CD4-positive, alpha-beta T cell treated with Interferon alpha-2 for 1 hour (primary cell): Measurements from ENCODE around the gene SLC6A16.
"Not testable (repeated sequence)": the region's sequence is repeated elsewhere in the genome, so short reads cannot be mapped to it uniquely, and the experiment has no call there.

Experiments used
- DNase-seq, 2 donors: peaks; one replicate each; pipeline ENCODE4 v3.0.0-alpha.2; 2020 to 2022

SLC6A16 gene

GRCh38 chr19:49324801-49325576, at the start of gene SLC6A16:
TSS of gene SLC6A16 (minus strand) at chr19:49325191. CDS start at chr19:49311347, 13,844 bp downstream.
- no peak for DNase-seq

- DNase-seq = not testable (repeated sequence)
Measured at GRCh38 chr19:49373174-49373573, 48.2 kb upstream of the SLC6A16 start.

- DNase-seq = no peak
Measured at GRCh38 chr19:49371184-49371583, 46.2 kb upstream of the SLC6A16 start.

- no peak for DNase-seq
Measured at GRCh38 chr19:49368711-49369358, 43.8 kb upstream of the SLC6A16 start.

- DNase-seq = no peak
Measured at GRCh38 chr19:49366110-49366509, 41.1 kb upstream of the SLC6A16 start.

GRCh38 chr19:49364083-49364737, 39.2 kb upstream of the SLC6A16 start:
- DNase-seq = no peak

GRCh38 chr19:49363268-49364082, 38.5 kb upstream of the SLC6A16 start, which contains the start of gene DKKL1:
TSS of gene DKKL1 (plus strand) at chr19:49363877. CDS start at chr19:49363999, 122 bp downstream.
- peak; percentile 75 to 87 for DNase-seq

- DNase-seq = no peak
Measured at GRCh38 chr19:49362929-49363267, 37.9 kb upstream of the SLC6A16 start.

GRCh38 chr19:49362048-49362928, 37.3 kb upstream of the SLC6A16 start, which contains the start of gene TEAD2:
TSS of gene TEAD2 (minus strand) at chr19:49362416. CDS start at chr19:49360075, 2,341 bp downstream.
- no peak for DNase-seq

GRCh38 chr19:49361438-49362047, 36.6 kb upstream of the SLC6A16 start:
- DNase-seq = peak in 1 of 2 donors; percentile 21

- no peak for DNase-seq
Measured at GRCh38 chr19:49359851-49360820, 35.1 kb upstream of the SLC6A16 start.

GRCh38 chr19:49357186-49357585, 32.2 kb upstream of the SLC6A16 start:
- DNase-seq = no peak

- no peak for DNase-seq
Measured at GRCh38 chr19:49356382-49356781, 31.4 kb upstream of the SLC6A16 start.

GRCh38 chr19:49355909-49356353, 30.9 kb upstream of the SLC6A16 start:
- DNase-seq = no peak

- no peak for DNase-seq
Measured at GRCh38 chr19:49349567-49349966, 24.6 kb upstream of the SLC6A16 start.

GRCh38 chr19:49348305-49349189, 23.6 kb upstream of the SLC6A16 start:
- DNase-seq = no peak

GRCh38 chr19:49347835-49348234, 22.8 kb upstream of the SLC6A16 start:
- peak; percentile 25 to 38 for DNase-seq

GRCh38 chr19:49347191-49347590, 22.2 kb upstream of the SLC6A16 start:
- no peak for DNase-seq
